ENCODE measurements around the gene NDUFS4.
A peak's percentile ranks its signal among the peaks of the same experiment; 100 is the strongest.

DNA sequence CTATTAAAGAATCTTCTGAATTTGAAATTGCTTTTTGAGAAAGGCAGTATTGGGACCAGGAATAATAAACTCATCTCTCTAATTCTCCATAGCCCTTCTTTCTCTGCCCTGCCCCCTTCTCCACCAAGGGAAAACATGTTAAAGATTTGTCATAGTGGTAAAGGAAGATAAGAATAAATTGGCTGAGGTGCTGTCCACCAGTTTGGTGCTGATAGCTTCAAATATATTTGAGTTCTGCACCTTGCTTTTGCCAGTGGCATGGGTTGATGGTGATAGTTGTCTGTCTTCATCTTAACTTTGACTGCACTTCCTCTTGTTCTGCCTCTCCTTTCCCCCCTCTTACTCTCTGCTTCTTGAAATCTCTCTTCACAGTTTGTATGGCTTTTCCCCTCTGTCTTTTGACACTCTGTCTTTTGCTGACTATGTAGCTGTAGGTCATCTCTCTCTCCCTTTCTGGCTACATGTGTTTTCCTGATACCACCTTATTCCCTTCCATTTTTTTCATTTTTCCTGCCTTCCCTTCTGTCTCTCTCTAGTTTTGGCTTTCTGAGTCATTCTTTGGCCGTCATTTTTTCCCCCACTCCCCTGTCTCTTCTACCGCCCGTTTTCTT is 56.6 kb downstream of the NDUFS4 start:
- no peak for TF ChIP-seq CTCF (IDR thresholded peaks at IDR 0.05; ENCODE audit: insufficient read depth, low read length)
- peak; percentile 19; the same call in 1 of the 2 replicates for TF ChIP-seq SPI1 (IDR thresholded peaks at IDR 0.05; ENCODE audit: borderline replicate concordance, low read depth)

All from HL-60 (cell line).